ENCODE measurements around the gene CHTOP.

Gene CHTOP

DNA sequence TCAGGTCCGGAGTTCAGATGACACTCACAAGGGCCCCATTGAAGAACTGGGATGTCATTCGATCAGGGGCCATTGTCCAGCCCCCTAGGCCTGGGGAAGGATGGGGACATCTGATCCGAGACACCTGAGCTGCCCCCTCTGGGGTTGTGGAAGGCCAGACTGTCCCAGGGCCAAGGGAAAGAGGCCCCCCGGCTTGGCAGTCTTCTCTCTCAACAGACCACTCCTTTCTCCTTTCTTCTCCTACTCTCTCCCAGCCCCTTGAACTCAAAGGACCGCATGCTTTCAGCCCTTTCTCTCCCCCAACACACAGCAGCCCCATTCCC is 4.6 kb upstream of the CHTOP start:
- Histone ChIP-seq H3K4me1 (ENCODE audit: low read length) (peaks cover 25% of the 10 kb centered on the region), H4K20me1 (ENCODE audit: insufficient read depth, low read length) (no peaks in the 10 kb centered on the region), H2AFZ (ENCODE audit: low read depth, low read length) (no peak overlapping the region), H3K9ac (ENCODE audit: low read length) (no peak overlapping the region), H3K79me2 (ENCODE audit: low read length) (peaks cover 4% of the 10 kb centered on the region), H3K4me2 (ENCODE audit: low read length) (no peak overlapping the region), H3K36me3 (replicated peaks; ENCODE audit: low read depth, low read length) (peaks cover 4% of the 10 kb centered on the region), H3K27me3 (ENCODE audit: low read depth, low read length) (no peaks in the 10 kb centered on the region), H3K27ac (ENCODE audit: low read length) (no peak overlapping the region), H3K9me3 (ENCODE audit: insufficient read depth, low read length) (no peaks in the 10 kb centered on the region), H3K4me3 (ENCODE audit: low read length) (no peak overlapping the region)
- TF ChIP-seq, protein P1, sequence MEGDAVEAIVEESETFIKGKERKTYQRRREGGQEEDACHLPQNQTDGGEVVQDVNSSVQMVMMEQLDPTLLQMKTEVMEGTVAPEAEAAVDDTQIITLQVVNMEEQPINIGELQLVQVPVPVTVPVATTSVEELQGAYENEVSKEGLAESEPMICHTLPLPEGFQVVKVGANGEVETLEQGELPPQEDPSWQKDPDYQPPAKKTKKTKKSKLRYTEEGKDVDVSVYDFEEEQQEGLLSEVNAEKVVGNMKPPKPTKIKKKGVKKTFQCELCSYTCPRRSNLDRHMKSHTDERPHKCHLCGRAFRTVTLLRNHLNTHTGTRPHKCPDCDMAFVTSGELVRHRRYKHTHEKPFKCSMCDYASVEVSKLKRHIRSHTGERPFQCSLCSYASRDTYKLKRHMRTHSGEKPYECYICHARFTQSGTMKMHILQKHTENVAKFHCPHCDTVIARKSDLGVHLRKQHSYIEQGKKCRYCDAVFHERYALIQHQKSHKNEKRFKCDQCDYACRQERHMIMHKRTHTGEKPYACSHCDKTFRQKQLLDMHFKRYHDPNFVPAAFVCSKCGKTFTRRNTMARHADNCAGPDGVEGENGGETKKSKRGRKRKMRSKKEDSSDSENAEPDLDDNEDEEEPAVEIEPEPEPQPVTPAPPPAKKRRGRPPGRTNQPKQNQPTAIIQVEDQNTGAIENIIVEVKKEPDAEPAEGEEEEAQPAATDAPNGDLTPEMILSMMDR (IDR thresholded peaks at IDR 0.05; ENCODE audit: low read depth, low read length), result no peak
- TF ChIP-seq EZH2phosphoT487 (IDR thresholded peaks at IDR 0.05; ENCODE audit: low read depth), result no peak

DNA sequence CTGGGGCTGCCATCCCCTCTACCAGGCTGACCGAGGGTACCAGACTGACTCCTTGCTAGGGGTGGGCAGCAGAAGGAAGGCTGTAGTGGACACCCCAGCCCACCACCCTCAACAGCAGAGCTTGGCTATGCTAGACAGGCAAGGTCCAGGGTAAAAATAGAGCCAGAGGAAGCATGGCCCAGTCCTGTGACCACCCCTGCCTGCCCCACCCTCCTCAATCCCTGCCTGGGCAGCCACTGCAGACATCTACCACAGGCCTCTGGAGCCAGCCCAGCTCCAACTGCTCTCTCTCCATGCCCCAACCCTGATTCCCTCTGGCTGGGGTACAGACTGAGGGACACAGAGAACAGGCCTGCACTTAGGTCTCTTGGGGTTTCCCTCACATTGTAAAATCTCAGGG is 3.9 kb upstream of the CHTOP start:
- Histone ChIP-seq H3K4me1 (ENCODE audit: low read length) (peaks cover 25% of the 10 kb centered on the region), H4K20me1 (ENCODE audit: insufficient read depth, low read length) (no peaks in the 10 kb centered on the region), H3K9me3 (ENCODE audit: insufficient read depth, low read length) (no peaks in the 10 kb centered on the region), H3K4me3 (ENCODE audit: low read length) (no peak overlapping the region), H2AFZ (ENCODE audit: low read depth, low read length) (no peak overlapping the region), H3K4me2 (ENCODE audit: low read length) (no peak overlapping the region), H3K27ac (ENCODE audit: low read length) (no peak overlapping the region), H3K79me2 (ENCODE audit: low read length) (peaks cover 11% of the 10 kb centered on the region), H3K36me3 (replicated peaks; ENCODE audit: low read depth, low read length) (peaks cover 4% of the 10 kb centered on the region), H3K27me3 (ENCODE audit: low read depth, low read length) (no peaks in the 10 kb centered on the region), H3K9ac (ENCODE audit: low read length) (no peak overlapping the region)
- TF ChIP-seq EZH2phosphoT487 (IDR thresholded peaks at IDR 0.05; ENCODE audit: low read depth), result no peak
- TF ChIP-seq, protein P1 (IDR thresholded peaks at IDR 0.05; ENCODE audit: low read depth, low read length), result no peak

DNA sequence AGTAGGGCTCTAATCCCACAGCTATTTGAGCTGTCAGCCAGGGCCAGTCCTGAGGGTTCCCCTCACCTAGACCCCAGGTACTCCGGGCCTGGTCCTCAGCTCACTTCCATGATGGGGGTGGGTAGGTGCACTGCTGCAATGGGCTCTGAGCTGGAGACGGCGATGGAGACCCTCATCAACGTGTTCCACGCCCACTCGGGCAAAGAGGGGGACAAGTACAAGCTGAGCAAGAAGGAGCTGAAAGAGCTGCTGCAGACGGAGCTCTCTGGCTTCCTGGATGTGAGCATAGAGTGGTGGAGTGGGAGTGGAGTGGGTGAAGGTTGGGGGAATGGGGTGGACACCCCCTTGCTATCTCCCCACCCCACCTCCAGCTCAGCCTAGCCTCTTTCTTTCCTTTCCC is 3.5 kb upstream of the CHTOP start:
- Histone ChIP-seq H3K79me2 (ENCODE audit: low read length) (peaks cover 15% of the 10 kb centered on the region), H3K27ac (ENCODE audit: low read length) (no peak overlapping the region), H2AFZ (ENCODE audit: low read depth, low read length) (no peak overlapping the region), H3K36me3 (replicated peaks; ENCODE audit: low read depth, low read length) (peaks cover 3% of the 10 kb centered on the region), H3K9ac (ENCODE audit: low read length) (no peak overlapping the region), H3K9me3 (ENCODE audit: insufficient read depth, low read length) (no peaks in the 10 kb centered on the region), H3K27me3 (ENCODE audit: low read depth, low read length) (no peaks in the 10 kb centered on the region), H3K4me3 (ENCODE audit: low read length) (no peak overlapping the region), H3K4me2 (ENCODE audit: low read length) (no peak overlapping the region), H4K20me1 (ENCODE audit: insufficient read depth, low read length) (no peaks in the 10 kb centered on the region), H3K4me1 (ENCODE audit: low read length) (peaks cover 27% of the 10 kb centered on the region)
- TF ChIP-seq EZH2phosphoT487 (IDR thresholded peaks at IDR 0.05; ENCODE audit: low read depth), result no peak

DNA sequence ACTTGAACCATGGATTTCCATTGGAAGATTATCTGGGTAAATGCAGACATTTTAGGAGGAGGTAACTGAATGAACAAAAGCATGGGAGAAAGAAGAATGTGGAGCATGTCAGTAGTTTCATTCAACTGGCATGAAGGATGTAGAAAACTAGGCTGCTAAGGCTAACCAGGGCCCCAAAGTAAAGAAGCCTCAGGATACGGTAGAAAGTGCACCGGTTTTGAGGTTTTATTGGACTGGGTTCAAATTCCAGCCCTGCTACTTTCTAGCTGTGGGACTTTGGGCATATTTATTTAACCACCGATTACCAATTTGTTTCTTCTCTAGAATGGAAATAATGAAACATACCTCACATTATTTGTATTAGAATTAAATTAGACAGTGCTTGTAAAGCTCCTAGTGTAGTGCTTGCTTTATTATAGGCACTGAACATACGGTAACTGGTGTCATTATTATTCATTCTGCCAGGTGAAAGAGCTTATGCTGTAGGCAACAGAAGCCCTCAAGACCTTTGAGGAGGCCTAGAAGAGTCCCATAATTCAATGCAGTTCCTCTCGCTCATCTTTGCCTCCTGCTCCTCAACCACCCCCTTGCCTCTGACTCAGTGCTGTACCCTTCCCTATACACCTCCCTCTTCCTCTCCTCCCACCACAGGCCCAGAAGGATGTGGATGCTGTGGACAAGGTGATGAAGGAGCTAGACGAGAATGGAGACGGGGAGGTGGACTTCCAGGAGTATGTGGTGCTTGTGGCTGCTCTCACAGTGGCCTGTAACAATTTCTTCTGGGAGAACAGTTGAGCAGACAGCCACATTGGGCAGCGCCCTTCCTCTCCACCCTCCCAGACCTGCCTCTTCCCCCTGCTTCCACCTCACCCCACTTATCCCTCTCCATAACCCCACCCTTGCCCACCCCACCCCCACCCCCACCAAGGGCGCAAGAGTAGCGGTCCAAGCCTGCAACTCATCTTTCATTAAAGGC is 2.5 kb upstream of the CHTOP start:
- no peak overlapping the region for H3K4me3 ChIP-seq (ENCODE audit: low read length)

More for the DNA sequence above, 2.5 kb upstream of the CHTOP start:
- H3K4me1 ChIP-seq (ENCODE audit: low read length), result peaks cover 32% of the 10 kb centered on the region
- peaks cover 8% of the 10 kb centered on the region for H3K36me3 ChIP-seq (replicated peaks; ENCODE audit: low read depth, low read length)
- no peak overlapping the region for H3K4me2 ChIP-seq (ENCODE audit: low read length)
- no peaks in the 10 kb centered on the region for H4K20me1 ChIP-seq (ENCODE audit: insufficient read depth, low read length)
- peaks cover 24% of the 10 kb centered on the region for H3K79me2 ChIP-seq (ENCODE audit: low read length)
- H3K27me3 ChIP-seq (ENCODE audit: low read depth, low read length), result no peaks in the 10 kb centered on the region
- no peak overlapping the region for H3K27ac ChIP-seq (ENCODE audit: low read length)
- H2AFZ ChIP-seq (ENCODE audit: low read depth, low read length), result no peak overlapping the region
- H3K9me3 ChIP-seq (ENCODE audit: insufficient read depth, low read length), result no peaks in the 10 kb centered on the region
- H3K9ac ChIP-seq (ENCODE audit: low read length), result no peak overlapping the region
- TF ChIP-seq, protein P1 (IDR thresholded peaks at IDR 0.05; ENCODE audit: low read depth, low read length), result no peak
- TF ChIP-seq EZH2phosphoT487 (IDR thresholded peaks at IDR 0.05; ENCODE audit: low read depth), result no peak
